Cardiac septum (tissue), 1 donor: ENCODE data around the gene HIVEP1. TPM values are rescaled to one million over a fixed set of nuclear protein-coding genes. Genes with fewer than 3 reads are reported as not detected.
"Not testable (repeated sequence)": the region's sequence is repeated elsewhere in the genome, so short reads cannot be mapped to it uniquely, and the experiment has no call there.

Experiments
- DNase-seq: peaks from one replicate; pipeline ENCODE4 v3.0.0-alpha.2; 2020; ENCODE audit warnings: low spot score
- intact Hi-C: fragments of 100-400 bp; cut with DNase I; formaldehyde crosslinking; loops from one replicate; pipeline ENCODE4 v1.14.0; 2022
- total RNA-seq: library from RNA; stranded (reverse); fragmentation: NEBNext Ultra II Directional; extraction: Animal tissue kit (Norgen Biotek cat#: 25700); gene quantifications from one replicate; pipeline ENCODE4 v1.2.1, GENCODE V29; 2021
- donor health status: DM: no; HTN: no; CAD: no.

HIVEP1 gene
- total RNA-seq, 1 donor from 2014 or later, result 17.8 TPM

DNA sequence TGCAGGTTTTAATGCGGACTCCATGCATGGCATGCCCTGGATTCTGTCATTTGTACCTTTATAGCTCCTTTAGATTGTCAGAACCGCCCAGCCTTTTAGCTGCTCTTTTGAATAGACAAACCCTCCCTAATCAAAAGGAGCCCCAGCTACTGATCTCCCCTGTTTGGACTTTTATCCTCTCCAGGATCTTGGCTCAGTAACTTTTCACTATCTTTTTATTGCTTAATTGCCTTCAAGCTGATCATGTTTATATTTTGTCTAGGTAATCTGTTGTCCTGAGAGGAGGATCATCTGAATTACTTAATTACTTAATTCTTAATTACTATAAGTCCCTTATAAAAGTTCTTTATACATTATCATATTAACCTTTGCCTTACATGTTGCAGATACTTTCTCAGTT, 93.2 kb downstream of the HIVEP1 start:
- no peak for DNase-seq
- intact Hi-C loops, result no loop called here

DNA sequence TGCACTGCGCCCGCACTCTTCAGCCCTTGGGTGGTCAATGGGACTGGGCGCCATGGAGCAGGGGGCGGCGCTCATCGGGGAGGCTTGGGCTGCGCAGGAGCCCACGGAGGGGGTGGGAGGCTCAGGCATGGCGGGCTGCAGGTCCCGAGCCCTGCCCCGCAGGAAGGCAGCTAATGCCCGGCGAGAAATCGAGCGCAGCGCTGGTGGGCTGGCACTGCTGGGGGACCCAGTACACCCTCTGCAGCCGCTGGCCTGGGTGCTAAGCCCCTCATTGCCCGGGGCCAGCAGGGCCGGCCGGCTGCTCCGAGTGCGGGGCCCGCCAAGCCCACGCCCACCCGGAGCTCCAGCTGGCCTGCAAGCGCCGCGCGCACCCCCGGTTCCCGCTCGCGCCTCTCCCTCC, 96.3 kb downstream of the HIVEP1 start:
- intact Hi-C loops, DNase-seq: not testable (repeated sequence)

DNA sequence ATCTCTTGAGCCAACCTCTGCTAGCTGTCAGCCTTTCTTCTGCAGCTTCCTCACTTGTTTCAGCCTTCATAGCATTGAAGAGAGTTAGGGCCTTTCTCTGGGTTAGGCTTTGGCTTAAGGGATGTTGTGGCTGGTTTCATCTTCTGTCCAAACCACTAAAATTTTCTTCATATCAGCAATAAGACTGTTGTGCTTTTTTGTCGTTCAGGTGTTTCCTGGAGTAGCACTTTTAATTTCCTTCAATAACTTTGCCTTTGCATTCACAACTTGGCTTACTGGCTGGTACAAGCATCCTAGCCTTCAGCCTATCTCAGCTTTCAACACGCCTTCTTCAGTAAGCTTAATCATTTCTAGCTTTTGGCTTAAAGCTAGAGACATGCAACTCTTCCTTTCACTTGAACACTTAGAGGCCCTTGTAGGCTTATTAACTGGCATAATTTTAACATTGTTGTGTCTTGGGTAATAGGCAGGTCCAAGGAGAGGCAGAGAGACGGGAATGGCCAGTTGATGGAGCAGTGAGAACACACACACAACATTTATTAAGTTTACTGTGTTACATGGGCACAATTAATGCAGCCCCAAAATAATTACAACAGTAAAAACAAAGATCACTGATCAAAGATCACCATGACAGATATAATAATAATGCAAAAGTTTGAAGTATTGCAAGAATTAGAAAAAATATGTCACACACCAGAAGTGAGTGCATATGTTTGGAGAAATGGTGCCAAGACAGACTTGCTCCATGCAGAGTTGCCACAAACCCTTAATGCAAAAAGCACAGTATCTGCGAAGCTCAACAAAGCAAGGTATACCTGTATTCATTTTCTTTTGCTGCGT, 98.6 kb downstream of the HIVEP1 start:
- intact Hi-C loops, result no loop called here
- DNase-seq, result no peak

DNA sequence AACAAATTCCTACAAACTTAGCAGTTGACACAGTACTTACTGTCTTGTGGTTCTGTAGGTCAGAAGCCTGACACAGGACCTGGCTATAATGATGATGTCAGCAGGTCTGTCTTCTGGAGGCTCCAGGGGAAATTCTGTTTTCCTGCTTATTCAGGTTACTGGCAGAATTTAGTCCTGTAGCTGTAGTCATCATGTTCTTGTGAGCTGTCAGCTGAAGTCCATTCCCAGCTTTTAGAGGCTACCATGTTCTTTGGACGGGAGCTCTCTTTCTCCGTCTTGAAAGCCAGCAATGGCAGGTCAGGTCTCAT, 99.2 kb downstream of the HIVEP1 start:
- intact Hi-C loops, result no loop called here

DNA sequence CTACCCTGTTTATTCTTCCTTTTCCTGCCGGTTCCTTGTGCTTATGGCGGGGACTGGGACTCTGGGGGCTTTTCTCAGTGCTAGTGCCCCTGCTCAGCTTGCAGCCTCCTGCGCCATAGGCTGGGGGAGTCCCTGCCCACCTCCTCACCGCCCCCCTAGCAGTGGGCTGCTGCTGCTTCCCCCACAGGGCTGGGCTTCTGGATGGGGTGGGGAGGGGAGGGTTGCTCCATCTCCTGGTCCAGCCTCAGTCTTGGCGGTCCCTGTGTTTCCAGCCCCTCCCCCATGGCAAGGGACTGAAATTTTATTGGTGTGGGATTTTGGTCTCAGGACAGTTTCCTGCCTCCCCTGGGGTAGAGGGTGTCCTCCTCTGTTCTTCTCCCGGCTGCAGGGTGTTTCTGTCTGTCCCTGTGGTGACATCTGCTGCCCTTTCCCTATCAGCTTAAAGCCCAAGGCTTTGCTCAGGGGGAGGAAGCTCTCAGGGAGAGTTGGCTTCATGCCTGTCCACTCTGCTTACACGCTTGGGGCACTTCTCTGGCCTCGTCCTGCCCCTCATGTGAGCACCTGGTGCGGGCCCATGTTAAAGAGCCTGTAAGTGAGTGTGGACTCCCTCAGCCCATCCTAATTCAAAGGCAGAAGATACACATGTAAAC, 100.6 kb downstream of the HIVEP1 start:
- intact Hi-C loops, result no loop called here
- no peak for DNase-seq

More for the DNA sequence above, 99.2 kb downstream of the HIVEP1 start:
- DNase-seq, result no peak

DNA sequence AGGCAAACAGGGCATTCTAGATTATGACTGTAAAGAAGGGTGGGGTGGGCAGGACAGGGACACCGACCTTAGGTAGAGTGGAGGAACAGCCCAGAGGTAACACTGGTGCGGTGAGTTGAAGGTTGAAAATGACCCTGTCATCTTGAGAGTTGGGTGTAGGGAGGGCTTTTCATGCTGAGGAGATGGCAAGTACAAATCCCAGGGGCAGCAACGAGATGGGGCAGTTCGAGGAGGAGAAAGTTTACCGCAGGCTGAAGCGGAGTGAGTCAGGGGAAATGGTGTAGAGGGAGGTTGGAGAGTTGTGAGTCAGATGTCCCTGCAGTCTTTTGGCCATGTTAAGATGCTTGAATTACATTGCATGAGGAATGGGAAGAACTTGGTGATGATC, 101.1 kb downstream of the HIVEP1 start:
- intact Hi-C loops, result no loop called here
- no peak for DNase-seq

DNA sequence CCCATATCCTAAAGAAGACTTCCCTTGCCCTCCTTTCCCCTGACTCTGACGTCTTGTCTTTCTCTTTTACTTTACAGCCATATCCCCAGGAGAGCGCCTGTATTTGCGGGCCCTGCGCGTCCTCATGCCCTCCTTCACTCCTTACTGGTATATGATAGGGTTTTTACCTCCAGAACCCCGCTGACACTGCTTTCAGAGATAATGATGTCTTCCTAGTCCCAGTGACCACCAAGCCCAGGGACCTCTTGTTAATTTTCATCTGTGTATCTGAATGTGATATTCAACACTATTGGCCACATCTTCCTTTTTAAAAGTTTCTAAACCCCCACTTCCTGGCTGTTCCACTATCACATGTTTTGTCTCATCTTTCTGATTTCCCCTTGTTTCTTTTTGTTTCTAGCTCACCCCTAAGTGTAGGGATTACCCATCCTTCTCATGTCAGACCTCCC, 102.0 kb downstream of the HIVEP1 start:
- intact Hi-C loops, result no loop called here
- no peak for DNase-seq

DNA sequence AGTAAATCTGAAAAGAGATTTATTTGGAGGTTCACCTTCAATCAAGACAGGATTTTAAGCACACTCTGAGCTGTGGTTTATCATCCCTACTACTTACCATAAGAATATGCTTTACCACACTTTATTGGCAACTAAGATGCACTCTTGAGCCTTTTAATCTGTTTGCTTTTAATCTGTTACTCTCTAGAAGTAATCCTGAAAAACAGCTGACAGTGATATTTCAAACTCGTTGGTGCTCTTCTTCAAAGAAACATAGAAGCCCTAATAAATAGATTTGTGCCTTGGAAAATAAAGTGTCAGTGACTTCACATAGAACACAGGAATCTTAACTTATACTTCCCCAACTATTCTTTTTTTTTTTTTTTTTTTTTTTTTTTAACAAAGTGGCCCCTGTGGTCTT, 102.9 kb downstream of the HIVEP1 start:
- intact Hi-C loops, result no loop called here
- no peak for DNase-seq

DNA sequence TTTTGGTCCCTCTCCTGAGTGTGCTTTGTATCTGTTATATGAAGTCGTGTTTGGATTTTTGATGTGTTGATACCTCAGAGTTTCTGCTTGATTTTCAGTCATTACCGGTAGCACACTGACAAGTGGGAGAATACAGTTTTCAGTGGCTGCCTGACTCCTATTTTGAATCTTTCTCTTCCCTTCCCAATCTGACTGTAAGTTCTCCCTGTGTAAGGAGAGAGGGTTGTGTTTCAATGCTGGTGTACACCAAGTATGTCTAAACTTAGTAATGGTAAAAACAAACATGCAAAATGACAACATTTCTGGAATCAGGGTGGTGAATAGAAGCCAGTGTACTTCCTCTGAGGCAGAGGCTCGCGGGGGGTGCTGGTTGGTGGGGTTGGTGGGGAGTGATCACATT, 103.4 kb downstream of the HIVEP1 start:
- intact Hi-C loops, result no loop called here
- no peak for DNase-seq

DNA sequence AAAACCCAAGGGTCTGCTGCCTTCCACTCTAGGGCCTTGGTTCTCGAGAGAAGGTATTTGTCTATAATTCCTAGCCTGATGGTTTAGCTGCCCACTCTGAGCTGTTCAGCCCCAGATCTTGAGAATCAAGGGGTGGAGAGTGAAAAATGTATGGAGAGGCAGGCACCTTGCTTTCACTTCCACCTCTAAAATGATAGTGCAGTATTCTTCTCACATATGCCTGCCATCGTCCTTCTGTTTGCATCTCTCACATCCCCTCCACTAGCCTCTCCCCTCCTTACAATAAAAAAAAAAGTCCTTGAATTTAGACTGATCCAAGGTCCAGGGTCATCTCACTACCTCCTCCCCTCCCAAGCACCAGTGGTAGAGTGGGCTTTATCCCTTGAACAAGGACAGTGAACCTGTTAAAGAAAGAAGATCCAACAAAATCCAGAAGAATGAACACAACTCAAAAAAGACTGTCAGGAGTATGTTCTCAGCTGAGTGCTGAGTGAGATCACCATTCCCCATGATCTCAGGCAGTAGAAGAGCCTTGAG, 104.2 kb downstream of the HIVEP1 start:
- no peak for DNase-seq
- intact Hi-C loops, result no loop called here

DNA sequence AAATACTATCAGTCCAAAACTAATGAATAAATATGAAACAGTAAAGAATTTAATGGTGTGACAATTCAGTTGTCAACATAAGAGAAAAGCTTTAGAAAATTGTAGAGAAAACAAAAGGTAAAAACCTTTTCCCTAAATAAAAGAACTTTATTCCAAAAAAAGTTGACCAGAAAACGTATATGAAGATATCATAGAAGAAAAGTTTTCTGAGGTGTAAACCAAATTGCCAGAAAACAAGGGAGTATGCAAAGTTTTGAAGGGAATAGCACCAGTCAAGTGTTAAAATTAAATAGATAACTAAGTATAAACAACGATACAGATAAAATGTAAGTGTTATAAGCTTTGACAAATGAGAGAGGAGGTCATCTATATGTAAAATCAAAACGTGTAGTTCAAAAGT, 104.9 kb downstream of the HIVEP1 start:
- DNase-seq, result no peak
- intact Hi-C loops, result no loop called here

DNA sequence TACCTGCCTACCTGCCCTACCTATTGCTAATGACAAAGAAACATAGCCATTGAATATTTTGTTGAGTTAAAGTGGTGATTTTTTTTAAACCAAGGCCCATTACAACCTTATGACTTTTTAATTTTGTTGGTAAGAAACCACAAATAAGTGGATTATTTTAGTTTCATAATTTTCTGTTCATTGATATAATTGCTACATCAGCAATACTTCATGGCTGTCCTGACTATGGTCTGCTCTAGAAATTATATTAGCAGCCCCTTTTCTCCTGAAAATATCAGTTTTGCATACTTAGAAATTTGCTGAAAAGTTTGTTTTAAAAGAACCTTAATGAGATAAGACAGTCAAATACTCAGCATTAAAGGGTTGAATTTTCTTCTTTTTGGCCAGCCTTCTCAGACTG, 106.5 kb downstream of the HIVEP1 start:
- DNase-seq, result no peak
- intact Hi-C loops, result no loop called here

DNA sequence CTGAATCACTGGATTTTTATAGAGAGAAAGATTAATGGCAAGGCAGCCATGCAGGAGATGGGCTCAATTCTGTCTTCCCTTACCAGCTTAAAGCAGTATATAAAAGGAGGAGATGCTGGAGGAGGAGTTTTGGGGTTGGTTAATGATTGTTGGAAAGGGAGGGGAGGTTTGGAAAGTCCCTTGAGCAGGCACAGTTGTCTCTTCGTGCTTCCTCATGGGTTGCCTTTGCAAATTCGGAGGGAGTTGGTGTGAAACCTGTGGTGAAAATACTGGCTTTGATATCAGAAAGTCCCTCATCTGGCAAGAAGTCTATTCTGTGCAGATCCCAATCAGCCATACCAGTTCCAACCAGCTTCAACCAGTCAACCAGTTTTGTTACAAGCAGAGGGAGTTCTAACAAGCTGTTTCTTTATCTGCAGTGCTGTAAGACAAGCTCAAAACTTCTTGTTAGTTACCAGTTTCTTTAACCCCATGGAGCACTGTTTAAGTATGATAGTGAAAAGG, 107.0 kb downstream of the HIVEP1 start:
- intact Hi-C loops, result no loop called here
- no peak for DNase-seq

DNA sequence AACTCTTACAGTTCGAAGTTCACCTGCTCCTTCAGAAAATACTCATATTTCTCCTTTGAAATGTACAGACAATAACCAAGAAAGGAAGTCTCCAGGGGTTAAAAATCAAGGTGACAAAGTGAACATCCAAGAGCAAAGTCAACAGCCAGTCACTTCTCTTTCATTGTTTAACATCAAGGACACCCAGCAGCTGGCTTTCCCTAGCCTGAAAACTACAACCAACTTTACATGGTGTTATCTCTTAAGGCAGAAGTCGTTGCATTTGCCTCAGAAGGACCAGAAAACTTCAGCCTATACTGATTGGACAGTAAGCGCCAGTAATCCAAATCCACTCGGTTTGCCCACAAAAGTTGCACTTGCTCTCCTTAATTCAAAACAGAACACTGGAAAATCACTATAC, 113.3 kb downstream of the HIVEP1 start:
- DNase-seq, result no peak

DNA sequence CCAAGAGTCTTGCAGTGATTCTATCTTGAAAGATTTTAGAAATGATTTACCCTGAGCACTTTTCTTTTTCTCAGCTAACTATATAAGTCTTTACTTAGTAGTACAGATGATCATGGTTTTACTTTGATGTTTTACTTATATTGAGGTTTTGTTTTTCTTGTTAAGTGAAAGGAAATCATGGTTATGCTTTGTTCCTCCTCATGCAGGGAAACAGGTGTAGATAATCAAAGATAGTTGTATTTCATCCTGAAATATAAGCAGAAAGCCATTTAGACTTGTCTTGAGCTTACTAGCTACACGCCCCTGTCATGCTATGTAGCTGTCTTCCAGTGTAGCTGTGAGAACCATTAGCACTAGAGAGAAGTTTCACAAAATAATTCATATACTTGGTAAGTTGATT, 113.9 kb downstream of the HIVEP1 start:
- DNase-seq, result no peak

More for the DNA sequence above, 113.3 kb downstream of the HIVEP1 start:
- intact Hi-C loops, result no loop called here

DNA sequence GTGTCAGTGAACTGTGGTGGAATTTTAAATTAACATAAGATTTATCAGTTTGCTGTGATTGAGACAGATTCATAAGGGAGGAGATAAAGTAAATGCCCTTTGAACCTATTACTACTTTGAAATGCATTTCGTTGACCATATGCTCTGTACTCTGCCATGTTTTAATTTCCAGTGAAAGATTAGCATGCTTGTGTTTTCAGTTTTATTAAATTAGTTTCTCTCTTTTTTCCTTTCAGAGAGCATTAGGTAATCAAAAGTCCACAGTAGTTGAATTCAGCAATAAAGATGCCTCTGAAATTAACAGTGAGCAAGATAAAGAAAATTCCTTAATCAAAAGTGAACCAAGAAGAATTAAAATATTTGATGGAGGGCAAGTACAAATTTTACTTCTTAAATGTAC, 117.4 kb downstream of the HIVEP1 start:
- intact Hi-C loops, result no loop called here
- DNase-seq, result no peak

More for the DNA sequence above, 113.9 kb downstream of the HIVEP1 start:
- intact Hi-C loops, result no loop called here

DNA sequence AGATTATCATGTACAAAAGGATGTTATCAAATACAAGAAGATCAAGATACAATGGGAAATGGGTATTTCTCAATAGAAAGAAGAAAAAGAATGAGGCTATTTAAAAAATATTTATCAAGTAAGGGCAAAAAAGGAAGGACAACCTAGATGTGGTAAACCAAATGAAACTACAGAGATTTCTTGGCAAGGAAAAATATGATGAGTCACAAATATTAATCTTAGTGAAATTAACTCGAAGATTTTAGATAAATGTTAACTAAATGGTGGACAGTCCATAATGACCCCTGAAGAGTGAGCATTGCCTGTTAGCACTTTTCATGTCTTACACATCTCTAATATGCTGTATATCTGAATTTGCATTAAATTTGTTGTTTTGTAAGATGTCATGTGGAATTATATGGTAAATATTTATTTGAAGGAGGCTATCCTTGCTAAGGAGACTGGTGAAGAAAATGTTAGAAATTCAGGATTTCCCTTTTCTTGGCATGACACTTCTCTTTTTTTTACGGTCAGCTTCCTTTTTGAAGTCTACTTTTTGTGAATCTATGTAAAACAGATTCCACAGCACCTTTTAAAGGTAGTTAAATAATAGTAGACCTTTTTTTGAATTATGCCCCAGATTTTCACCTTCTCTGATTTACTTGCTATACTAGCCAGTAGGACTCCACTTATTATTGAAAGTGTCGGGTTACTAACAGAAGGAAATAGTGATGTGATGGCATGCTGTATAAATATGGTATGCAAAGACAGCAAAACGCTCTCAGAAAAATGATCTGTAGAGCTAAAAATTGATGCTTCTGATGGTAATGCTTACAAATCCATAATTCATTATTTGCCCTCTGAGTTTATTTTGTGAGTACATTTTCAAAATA, 120.5 kb downstream of the HIVEP1 start:
- no peak for DNase-seq
- intact Hi-C loops, result no loop called here

DNA sequence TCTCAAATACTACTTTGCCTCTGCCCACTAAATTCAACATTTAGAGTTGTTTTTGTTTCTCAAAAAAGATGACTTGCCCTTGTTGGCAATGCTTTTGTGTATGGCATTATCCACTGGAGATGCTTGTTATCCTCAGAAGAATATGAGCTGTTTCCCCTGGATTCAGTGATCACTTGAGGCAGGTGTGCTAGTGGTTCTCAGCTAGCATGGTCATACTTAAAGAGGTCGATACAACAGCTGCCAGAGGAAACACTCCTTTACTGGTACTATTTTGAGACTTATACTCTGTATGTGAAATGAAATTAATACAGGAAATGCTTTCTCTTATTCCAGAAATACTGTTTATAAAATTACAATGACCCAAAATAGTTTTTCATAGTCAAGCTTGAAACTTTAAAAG, 122.5 kb downstream of the HIVEP1 start:
- intact Hi-C loops, result no loop called here
- no peak for DNase-seq

DNA sequence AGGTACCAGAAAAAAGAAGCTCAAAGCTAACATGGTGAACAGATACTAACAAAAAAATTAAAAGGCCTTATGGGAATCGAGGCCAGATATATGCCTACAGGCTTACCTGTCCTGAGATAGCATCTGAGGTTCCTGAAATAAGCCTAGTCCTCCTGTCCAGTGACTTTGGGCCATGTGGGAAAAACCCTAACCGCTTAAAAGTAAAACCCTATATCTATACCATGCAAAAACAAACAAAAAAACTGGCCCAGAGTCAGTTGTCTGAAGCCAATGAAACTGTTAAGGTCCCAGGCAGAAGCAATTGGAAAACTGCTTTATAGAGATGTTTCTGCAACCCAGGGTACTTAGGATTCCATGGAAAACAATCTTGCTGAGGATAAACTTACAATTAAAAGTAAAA, 122.9 kb downstream of the HIVEP1 start:
- no peak for DNase-seq
- intact Hi-C loops, result no loop called here

DNA sequence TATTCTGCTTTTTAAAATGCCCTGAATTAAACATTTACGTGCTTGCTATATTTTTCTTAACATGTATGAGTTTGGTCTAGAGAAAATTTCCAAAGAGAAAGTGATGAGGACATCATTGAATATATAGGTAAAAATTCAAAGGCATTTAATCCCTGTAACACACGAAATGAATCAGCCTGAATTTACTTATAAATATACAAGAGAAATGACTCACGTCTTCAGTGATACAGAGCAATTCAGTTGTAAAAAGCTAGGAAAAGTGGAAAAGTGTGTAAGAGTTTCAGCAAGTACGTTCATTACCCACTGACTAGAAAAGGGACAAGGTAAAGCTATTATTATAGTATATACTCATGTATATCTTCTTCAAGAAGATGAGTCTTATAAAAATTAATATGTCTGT, 124.8 kb downstream of the HIVEP1 start:
- intact Hi-C loops, result no loop called here
- DNase-seq, result no peak
